Measurements from ENCODE around the gene SESN1.

DNA sequence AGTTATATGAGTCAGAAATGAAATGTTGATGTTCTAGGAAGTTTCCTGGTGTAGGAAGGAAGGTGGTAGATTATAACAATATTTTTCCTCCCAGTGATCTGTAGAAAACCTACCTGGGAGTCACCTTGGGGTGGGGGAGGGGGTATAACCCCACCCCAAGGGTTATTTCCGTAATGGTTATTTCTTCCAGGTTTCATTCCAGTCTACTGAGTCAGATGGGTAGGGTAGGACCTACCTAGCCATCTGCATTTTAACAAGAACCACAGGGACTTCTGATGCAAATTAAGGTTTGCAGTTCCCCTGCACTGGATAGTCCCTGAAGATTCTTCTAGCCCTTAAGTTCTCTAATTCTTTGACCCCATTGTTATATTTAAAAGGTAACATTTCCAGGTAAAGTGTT, 157.5 kb downstream of the SESN1 start:
- TF ChIP-seq, protein P1, sequence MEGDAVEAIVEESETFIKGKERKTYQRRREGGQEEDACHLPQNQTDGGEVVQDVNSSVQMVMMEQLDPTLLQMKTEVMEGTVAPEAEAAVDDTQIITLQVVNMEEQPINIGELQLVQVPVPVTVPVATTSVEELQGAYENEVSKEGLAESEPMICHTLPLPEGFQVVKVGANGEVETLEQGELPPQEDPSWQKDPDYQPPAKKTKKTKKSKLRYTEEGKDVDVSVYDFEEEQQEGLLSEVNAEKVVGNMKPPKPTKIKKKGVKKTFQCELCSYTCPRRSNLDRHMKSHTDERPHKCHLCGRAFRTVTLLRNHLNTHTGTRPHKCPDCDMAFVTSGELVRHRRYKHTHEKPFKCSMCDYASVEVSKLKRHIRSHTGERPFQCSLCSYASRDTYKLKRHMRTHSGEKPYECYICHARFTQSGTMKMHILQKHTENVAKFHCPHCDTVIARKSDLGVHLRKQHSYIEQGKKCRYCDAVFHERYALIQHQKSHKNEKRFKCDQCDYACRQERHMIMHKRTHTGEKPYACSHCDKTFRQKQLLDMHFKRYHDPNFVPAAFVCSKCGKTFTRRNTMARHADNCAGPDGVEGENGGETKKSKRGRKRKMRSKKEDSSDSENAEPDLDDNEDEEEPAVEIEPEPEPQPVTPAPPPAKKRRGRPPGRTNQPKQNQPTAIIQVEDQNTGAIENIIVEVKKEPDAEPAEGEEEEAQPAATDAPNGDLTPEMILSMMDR (IDR thresholded peaks at IDR 0.05) = no peak
- TF ChIP-seq POLR2A (IDR thresholded peaks at IDR 0.05) = no peak
- no peak for TF ChIP-seq EP300 (IDR thresholded peaks at IDR 0.05)

All from tibial nerve (tissue), 4 donors.